Liver (tissue), 9 donors: ENCODE results near the gene ADAMTS19. TPM values are rescaled to one million over a fixed set of nuclear protein-coding genes. Genes with fewer than 3 reads are reported as not detected.

ENCODE experiments used
- DNase-seq: peaks from one replicate; pipeline ENCODE4 v3.0.0-alpha.2; 2017; ENCODE audit warnings: low spot score
- H3K27ac ChIP-seq, 2 donors: one replicate each; pipeline ENCODE4 v1.7.0; 2013; ENCODE audit warnings: inconsistent platforms in 2 of 2, low read length in 2 of 2, control low read depth in 1 of 2, low read depth in 1 of 2, mild to moderate bottlenecking in 1 of 2
- H3K27me3 ChIP-seq, 4 donors: one replicate each; pipeline versions ENCODE4 v1.6.1 to v1.7.0; 2013; ENCODE audit warnings: low read length in 3 of 4, inconsistent platforms in 1 of 4, mild to moderate bottlenecking in 1 of 4, moderate library complexity in 1 of 4; ENCODE audit not compliant: control insufficient read depth in 4 of 4, insufficient read depth in 4 of 4
- H3K36me3 ChIP-seq, 4 donors: one replicate each; pipeline versions ENCODE4 v1.6.1 to v1.7.0; 2013; ENCODE audit warnings: low read length in 3 of 4, mild to moderate bottlenecking in 3 of 4, low read depth in 1 of 4, moderate library complexity in 1 of 4; ENCODE audit not compliant: control insufficient read depth in 4 of 4, insufficient read depth in 3 of 4
- H3K4me1 ChIP-seq, 4 donors: one replicate each; pipeline versions ENCODE4 v1.6.1 to v1.7.0; 2013; ENCODE audit warnings: low read length in 3 of 4, mild to moderate bottlenecking in 3 of 4, moderate library complexity in 1 of 4; ENCODE audit not compliant: control insufficient read depth in 4 of 4, insufficient read depth in 4 of 4
- H3K4me3 ChIP-seq, 3 donors: one replicate each; pipeline versions ENCODE4 v1.6.1 to v1.7.0; 2013; ENCODE audit warnings: low read length in 3 of 3, control low read depth in 1 of 3, low read depth in 1 of 3, mild to moderate bottlenecking in 1 of 3
- H3K9ac ChIP-seq, 2 donors: one replicate each; pipeline ENCODE4 v1.7.0; 2013; ENCODE audit warnings: low read length in 2 of 2, mild to moderate bottlenecking in 2 of 2, moderate library complexity in 2 of 2, control low read depth in 1 of 2, low read depth in 1 of 2
- H3K9me3 ChIP-seq, 4 donors: one replicate each; pipeline versions ENCODE4 v1.6.1 to v1.7.0; 2013; ENCODE audit warnings: low read length in 3 of 4; ENCODE audit not compliant: control insufficient read depth in 4 of 4
- CTCF ChIP-seq: fragments of 150-350 bp; IDR thresholded peaks from 2 replicates; pipeline ENCODE4 v1.5.1; 2017; ENCODE audit warnings: improper control_type of control experiment, low read depth, low read length; ENCODE audit not compliant: missing input control
- EGR1 ChIP-seq, 2 donors: IDR thresholded peaks; 2 replicates each; pipeline ENCODE4 v1.6.1; 2016 to 2018; ENCODE audit warnings: antibody characterized with exemption in 2 of 2, low read depth in 2 of 2
- FOXA1 ChIP-seq: IDR thresholded peaks from 2 replicates; pipeline ENCODE4 v1.6.1; 2016; ENCODE audit warnings: antibody characterized with exemption
- FOXA2 ChIP-seq: IDR thresholded peaks from 2 replicates; pipeline ENCODE4 v1.6.1; 2016; ENCODE audit warnings: antibody characterized with exemption
- GABPA ChIP-seq, 2 donors: IDR thresholded peaks in 1 of 2; conservative IDR thresholded peaks in 1 of 2; 2 replicates each; pipeline ENCODE4 v1.6.1; 2016; ENCODE audit warnings: antibody characterized with exemption in 2 of 2, mild to moderate bottlenecking in 1 of 2, moderate library complexity in 1 of 2
- HNF4A ChIP-seq, 2 donors: conservative IDR thresholded peaks; 2 replicates each; pipeline ENCODE4 v1.6.1; 2016; ENCODE audit warnings: antibody characterized with exemption in 2 of 2, mild to moderate bottlenecking in 2 of 2
- HNF4G ChIP-seq: IDR thresholded peaks from 2 replicates; pipeline ENCODE4 v1.6.1; 2016; ENCODE audit warnings: antibody characterized with exemption
- JUND ChIP-seq, 2 donors: IDR thresholded peaks; 2 replicates each; pipeline ENCODE4 v1.6.1; 2016; ENCODE audit warnings: antibody characterized with exemption in 2 of 2
- MAX ChIP-seq: IDR thresholded peaks from 2 replicates; pipeline ENCODE4 v1.6.1; 2016; ENCODE audit warnings: antibody characterized with exemption
- NR2F2 ChIP-seq: IDR thresholded peaks from 2 replicates; pipeline ENCODE4 v1.6.1; 2016; ENCODE audit warnings: antibody characterized with exemption
- RAD21 ChIP-seq, 2 donors: IDR thresholded peaks; 2 replicates each; pipeline ENCODE4 v1.6.1; 2016; ENCODE audit warnings: antibody characterized with exemption in 2 of 2, mild to moderate bottlenecking in 2 of 2
- REST ChIP-seq: IDR thresholded peaks from 2 replicates; pipeline ENCODE4 v1.6.1; 2016; ENCODE audit warnings: antibody characterized with exemption, mild to moderate bottlenecking
- RXRA ChIP-seq, 2 donors: IDR thresholded peaks; 2 replicates each; pipeline ENCODE4 v1.6.1; 2017 to 2018; ENCODE audit warnings: antibody characterized with exemption in 2 of 2, mild to moderate bottlenecking in 1 of 2
- SP1 ChIP-seq: IDR thresholded peaks from 2 replicates; pipeline ENCODE4 v1.6.1; 2018; ENCODE audit warnings: antibody characterized with exemption, mild to moderate bottlenecking
- TAF1 ChIP-seq: conservative IDR thresholded peaks from 2 replicates; pipeline ENCODE4 v1.6.1; 2016; ENCODE audit warnings: antibody characterized with exemption, mild to moderate bottlenecking
- YY1 ChIP-seq: IDR thresholded peaks from 2 replicates; pipeline ENCODE4 v1.6.1; 2016; ENCODE audit warnings: antibody characterized with exemption, mild to moderate bottlenecking
- WGBS: extraction: QIAGEN DNeasy Blood & Tissue Kit; methylation state at CpG from one replicate; pipeline ENCODE4 v1.1.7; 2013; 5-methylcytosine and 5-hydroxymethylcytosine counted together
- polyA plus RNA-seq, 2 donors: library from polyadenylated mRNA; stranded (reverse) in 1 of 2; unstranded in 1 of 2; fragments of 200-250 nt in 1 of 2; fragments of >200 nt in 1 of 2; fragmentation: Nextera tagmentation in 1 of 2; extraction: Ambion mirVana in 1 of 2; gene quantifications; one replicate each; pipeline versions ENCODE4 v1.2.1 to v1.2.3, GENCODE V29; 2013 to 2015
- total RNA-seq, 2 donors: library from RNA; depleted of rRNA; stranded (reverse); fragments of >200 nt; gene quantifications; one replicate each; pipeline ENCODE4 v1.2.3, GENCODE V29; 2014
- TF ChIP-seq, protein P1 (sequence below): IDR thresholded peaks from 2 replicates; pipeline ENCODE4 v1.6.1; 2016; ENCODE audit warnings: antibody characterized with exemption
- TF ChIP-seq, protein P2 (sequence below): IDR thresholded peaks from 2 replicates; pipeline ENCODE4 v1.6.1; 2016; ENCODE audit warnings: antibody characterized with exemption
- donor health status: healthy.
- donor health status: healthy.
- donor health status: healthy.
- donor health status: healthy.
- donor health status: healthy.

ADAMTS19 gene
- total and polyA plus RNA-seq, 4 donors = 0.09 TPM; not detected in 3

- Histone ChIP-seq H3K4me1 (no peaks in the 10 kb centered on the region), H3K27ac (no peak overlapping the region), H3K9me3 (no peaks in the 10 kb centered on the region), H3K9ac (no peak overlapping the region), H3K4me3 (no peak overlapping the region), H3K27me3 (no peaks in the 10 kb centered on the region), H3K36me3 (no peaks in the 10 kb centered on the region)
- DNase-seq = no peak
- TF ChIP-seq JUND (IDR thresholded peaks at IDR 0.05) (no peak), MAX (no peak), HNF4G (no peak), RXRA (IDR thresholded peaks at IDR 0.05) (no peak), HNF4A (conservative IDR thresholded peaks at IDR 0.05) (no peak), YY1 (no peak), RAD21 (IDR thresholded peaks at IDR 0.05) (no peak), TAF1 (no peak), REST (no peak), NR2F2 (no peak), FOXA2 (no peak), FOXA1 (no peak), SP1 (no peak), CTCF (no peak), GABPA (IDR thresholded peaks at IDR 0.05 in 1 of 2, conservative IDR thresholded peaks at IDR 0.05 in 1 of 2) (no peak), EGR1 (IDR thresholded peaks at IDR 0.05; ENCODE audit: low read depth in 2 of 2) (no peak)
- TF ChIP-seq, protein P1, sequence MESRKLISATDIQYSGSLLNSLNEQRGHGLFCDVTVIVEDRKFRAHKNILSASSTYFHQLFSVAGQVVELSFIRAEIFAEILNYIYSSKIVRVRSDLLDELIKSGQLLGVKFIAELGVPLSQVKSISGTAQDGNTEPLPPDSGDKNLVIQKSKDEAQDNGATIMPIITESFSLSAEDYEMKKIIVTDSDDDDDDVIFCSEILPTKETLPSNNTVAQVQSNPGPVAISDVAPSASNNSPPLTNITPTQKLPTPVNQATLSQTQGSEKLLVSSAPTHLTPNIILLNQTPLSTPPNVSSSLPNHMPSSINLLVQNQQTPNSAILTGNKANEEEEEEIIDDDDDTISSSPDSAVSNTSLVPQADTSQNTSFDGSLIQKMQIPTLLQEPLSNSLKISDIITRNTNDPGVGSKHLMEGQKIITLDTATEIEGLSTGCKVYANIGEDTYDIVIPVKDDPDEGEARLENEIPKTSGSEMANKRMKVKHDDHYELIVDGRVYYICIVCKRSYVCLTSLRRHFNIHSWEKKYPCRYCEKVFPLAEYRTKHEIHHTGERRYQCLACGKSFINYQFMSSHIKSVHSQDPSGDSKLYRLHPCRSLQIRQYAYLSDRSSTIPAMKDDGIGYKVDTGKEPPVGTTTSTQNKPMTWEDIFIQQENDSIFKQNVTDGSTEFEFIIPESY = no peak
- TF ChIP-seq, protein P2, sequence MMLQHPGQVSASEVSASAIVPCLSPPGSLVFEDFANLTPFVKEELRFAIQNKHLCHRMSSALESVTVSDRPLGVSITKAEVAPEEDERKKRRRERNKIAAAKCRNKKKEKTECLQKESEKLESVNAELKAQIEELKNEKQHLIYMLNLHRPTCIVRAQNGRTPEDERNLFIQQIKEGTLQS = no peak
- 65% methylated on average over 1 of the region's 1 CpG for WGBS
These were observed 289.1 kb downstream of the ADAMTS19 start for GRCh38 chr5:129748913-129749880.
